Neural cell (in vitro differentiated cells): ENCODE data around the gene RYK.

ENCODE experiments used
- CTCF ChIP-seq: fragments of 450-650 bp; IDR thresholded peaks from 2 replicates; pipeline ENCODE4 v1.5.1; 2014; ENCODE audit warnings: antibody characterized with exemption, mild to moderate bottlenecking, moderate library complexity; ENCODE audit not compliant: poor library complexity, severe bottlenecking
- EZH2 ChIP-seq: fragments of 200-600, 300-800 bp; shearing (Covaris generic), sonication (generic); IDR thresholded peaks from 2 replicates; pipeline ENCODE4 v1.6.1; 2014; ENCODE audit warnings: antibody characterized with exemption, low read length, borderline replicate concordance, mild to moderate bottlenecking; ENCODE audit not compliant: insufficient read depth, poor library complexity, severe bottlenecking
- TAF1 ChIP-seq: IDR thresholded peaks from 2 replicates; pipeline ENCODE4 v1.6.1; 2012; ENCODE audit warnings: low read depth

- TF ChIP-seq EZH2 (no peak), CTCF (no peak), TAF1 (no peak)
Observed at GRCh38 chr3:134179508-134179907, 71.2 kb downstream of the RYK start.
